Posterior cingulate gyrus (tissue), 11 donors: ENCODE results near the gene SEH1L.

Source experiments
- DNase-seq, 10 donors: peaks; one replicate each; pipeline versions ENCODE4 v3.0.0 to v3.0.0-alpha.2; 2020 to 2021; ENCODE audit warnings: mixed read lengths in 3 of 10
- intact Hi-C: fragments of 100-400 bp; cut with DNase I; formaldehyde crosslinking; loops from one replicate; pipeline ENCODE4 v1.15.1; 2023

SEH1L gene

GRCh38 chr18:13026583-13027270 lies 78.9 kb downstream of the SEH1L start:
- no peak for DNase-seq
- intact Hi-C loops, result no loop called here

- intact Hi-C loops, result no loop called here
- no peak for DNase-seq
These were observed 81.1 kb downstream of the SEH1L start for GRCh38 chr18:13028869-13029268.

GRCh38 chr18:13032173-13032572 lies 84.4 kb downstream of the SEH1L start:
- intact Hi-C loops, result no loop called here
- DNase-seq, result no peak

GRCh38 chr18:13035249-13035914 lies 87.6 kb downstream of the SEH1L start:
- intact Hi-C loops, result no loop called here
- no peak for DNase-seq

- DNase-seq, result peak in 1 of 10 donors; percentile 74
- intact Hi-C loops, result no loop called here
These were observed 89.0 kb downstream of the SEH1L start for GRCh38 chr18:13036622-13037320.
